Activated T-cell treated with anti-CD3 and anti-CD28 coated beads for 24 hours (primary cell): ENCODE measurements around the gene C4BPA.

Experiments used
- DNase-seq: peaks from one replicate; pipeline ENCODE4 v3.0.0-alpha.2; 2020; ENCODE audit warnings: low read depth

The C4BPA gene

GRCh38 chr1:207103892-207104373 lies at the start of gene C4BPA:
TSS of gene C4BPA (plus strand) at chr1:207104233. CDS start at chr1:207113026, 8,793 bp downstream.
- DNase-seq: no peak

GRCh38 chr1:207054491-207054890 lies 49.5 kb upstream of the C4BPA start:
- no peak for DNase-seq

GRCh38 chr1:207055386-207056001 lies 48.5 kb upstream of the C4BPA start:
- DNase-seq: no peak

- DNase-seq: no peak
These were observed 47.4 kb upstream of the C4BPA start for GRCh38 chr1:207056673-207057072.

GRCh38 chr1:207058252-207058651 lies 45.8 kb upstream of the C4BPA start:
- no peak for DNase-seq

- DNase-seq: no peak
These were observed 44.9 kb upstream of the C4BPA start for GRCh38 chr1:207058878-207059867.

GRCh38 chr1:207059881-207060280 lies 44.2 kb upstream of the C4BPA start:
- no peak for DNase-seq

- DNase-seq: no peak
These were observed 43.4 kb upstream of the C4BPA start for GRCh38 chr1:207060596-207060995.

GRCh38 chr1:207062058-207062457 lies 42.0 kb upstream of the C4BPA start:
- DNase-seq: no peak

GRCh38 chr1:207063014-207063413 lies 41.0 kb upstream of the C4BPA start:
- DNase-seq: no peak

GRCh38 chr1:207064561-207064960 lies 39.5 kb upstream of the C4BPA start:
- no peak for DNase-seq

- no peak for DNase-seq
These were observed 36.8 kb upstream of the C4BPA start for GRCh38 chr1:207067185-207067584.

GRCh38 chr1:207067665-207068064 lies 36.4 kb upstream of the C4BPA start:
- no peak for DNase-seq

GRCh38 chr1:207069061-207069460 lies 35.0 kb upstream of the C4BPA start:
- no peak for DNase-seq

GRCh38 chr1:207069858-207070506 lies 34.1 kb upstream of the C4BPA start:
- no peak for DNase-seq

- no peak for DNase-seq
These were observed 33.2 kb upstream of the C4BPA start for GRCh38 chr1:207070811-207071210.

GRCh38 chr1:207071426-207071825 lies 32.6 kb upstream of the C4BPA start:
- no peak for DNase-seq

GRCh38 chr1:207072233-207072632 lies 31.8 kb upstream of the C4BPA start:
- no peak for DNase-seq

- no peak for DNase-seq
These were observed 29.9 kb upstream of the C4BPA start for GRCh38 chr1:207073906-207074820.

GRCh38 chr1:207076181-207076955 lies 27.7 kb upstream of the C4BPA start:
- DNase-seq: no peak

- no peak for DNase-seq
These were observed 27.0 kb upstream of the C4BPA start for GRCh38 chr1:207077012-207077411.
